Measurements from ENCODE around the gene POLR1H. TPM values are rescaled to one million over a fixed set of nuclear protein-coding genes. Genes with fewer than 3 reads are reported as not detected.

Gene POLR1H
- total RNA-seq, 1 experiment from 2014 or later: 31.9 TPM

GRCh38 chr6:30096829-30097228, 35.8 kb downstream of the POLR1H start:
- Histone ChIP-seq H3K23me2 (ENCODE audit: insufficient read length, low read depth, low read length, poor library complexity, severe bottlenecking) (peaks cover 11% of the 10 kb centered on the region), H2BK15ac (ENCODE audit: low read depth, low read length) (no peak overlapping the region), H3K18ac (ENCODE audit: insufficient read length, low read depth, low read length) (no peak overlapping the region), H3K79me2 (ENCODE audit: insufficient read depth, low read length) (no peaks in the 10 kb centered on the region), H3K56ac (ENCODE audit: insufficient read length, low read depth, low read length) (no peak overlapping the region), H3K4ac (ENCODE audit: low read depth, low read length) (no peak overlapping the region), H3K23ac (ENCODE audit: insufficient read length, low read depth, low read length) (no peak overlapping the region), H2AFZ (ENCODE audit: low read length) (no peak overlapping the region), H3K4me1 (ENCODE audit: insufficient read depth, low read length) (peaks cover 5% of the 10 kb centered on the region; the same call in 1 of the 2 replicates), H3K14ac (ENCODE audit: insufficient read depth, low read length) (no peak overlapping the region), H2BK5ac (ENCODE audit: insufficient read length, low read length) (no peak overlapping the region), H3K79me1 (ENCODE audit: insufficient read depth, low read depth, low read length, poor library complexity, severe bottlenecking) (no peaks in the 10 kb centered on the region), H4K5ac (ENCODE audit: insufficient read length, low read depth, low read length) (no peak overlapping the region), H3K9ac (ENCODE audit: extremely low read depth, insufficient read length, low read length) (no peak overlapping the region), H2BK120ac (ENCODE audit: low read depth, low read length, poor library complexity, severe bottlenecking) (no peak overlapping the region), H4K20me1 (ENCODE audit: control insufficient read depth, insufficient read depth, insufficient read length) (no peaks in the 10 kb centered on the region), H4K91ac (ENCODE audit: insufficient read length, low read depth, low read length) (no peak overlapping the region), H3T11ph (ENCODE audit: low read length) (no peak overlapping the region), H2BK12ac (ENCODE audit: insufficient read length, low read depth, low read length) (no peak overlapping the region), H2BK20ac (ENCODE audit: low read depth, low read length, poor library complexity, severe bottlenecking) (no peak overlapping the region), H4K8ac (replicated peaks; ENCODE audit: insufficient read length, low read depth, low read length) (no peak overlapping the region), H2AK5ac (ENCODE audit: insufficient read length, low read length) (no peak overlapping the region), H3K4me2 (ENCODE audit: insufficient read depth, insufficient read length, low read length) (no peak overlapping the region), H3K9me3 (ENCODE audit: control insufficient read depth, low read depth, low read length) (no peaks in the 10 kb centered on the region), H3K27me3 (ENCODE audit: insufficient read depth, low read length) (peaks cover 30% of the 10 kb centered on the region; the same call in 1 of the 2 replicates), H3K27ac (ENCODE audit: insufficient read length, low read depth, low read length) (no peak overlapping the region)
- peaks cover 0 to 2% of the 10 kb centered on the region in 2 experiments; a peak in 2 of 5 replicates for H3K9me3 Mint-ChIP-seq
- no peak overlapping the region for H3K4me3 Mint-ChIP-seq
- peaks cover 96% of the 10 kb centered on the region for H3K27me3 Mint-ChIP-seq (ENCODE audit: low read depth)
- H3K27ac Mint-ChIP-seq: no peak overlapping the region
- no peak for DNase-seq
- peaks cover 0 to 2% (median 0%) of the 10 kb centered on the region in 3 experiments; a peak in 1 of 7 replicates for H3K36me3 Mint-ChIP-seq (ENCODE audit: insufficient read depth in 1 of 3, low read depth in 3 of 3)
- no CpG with 5 or more reads among the region's 1 CpG for WGBS (ENCODE audit: extremely low coverage, insufficient read length, low lambda C conversion rate)
- no peak for TF ChIP-seq CTCF (conservative IDR thresholded peaks at IDR 0.05)
- H3K4me1 Mint-ChIP-seq: peaks cover 26 to 27% of the 10 kb centered on the region in 2 experiments

Data from H9 (cell line).